LNCAP (cell line): ENCODE data around the gene SIAH2.

Experiments used
- TF ChIP-seq, protein P1 (sequence below): fragments of 450-650 bp; IDR thresholded peaks from 2 replicates; pipeline ENCODE4 v1.5.1; 2017; ENCODE audit warnings: mild to moderate bottlenecking

SIAH2 gene

DNA sequence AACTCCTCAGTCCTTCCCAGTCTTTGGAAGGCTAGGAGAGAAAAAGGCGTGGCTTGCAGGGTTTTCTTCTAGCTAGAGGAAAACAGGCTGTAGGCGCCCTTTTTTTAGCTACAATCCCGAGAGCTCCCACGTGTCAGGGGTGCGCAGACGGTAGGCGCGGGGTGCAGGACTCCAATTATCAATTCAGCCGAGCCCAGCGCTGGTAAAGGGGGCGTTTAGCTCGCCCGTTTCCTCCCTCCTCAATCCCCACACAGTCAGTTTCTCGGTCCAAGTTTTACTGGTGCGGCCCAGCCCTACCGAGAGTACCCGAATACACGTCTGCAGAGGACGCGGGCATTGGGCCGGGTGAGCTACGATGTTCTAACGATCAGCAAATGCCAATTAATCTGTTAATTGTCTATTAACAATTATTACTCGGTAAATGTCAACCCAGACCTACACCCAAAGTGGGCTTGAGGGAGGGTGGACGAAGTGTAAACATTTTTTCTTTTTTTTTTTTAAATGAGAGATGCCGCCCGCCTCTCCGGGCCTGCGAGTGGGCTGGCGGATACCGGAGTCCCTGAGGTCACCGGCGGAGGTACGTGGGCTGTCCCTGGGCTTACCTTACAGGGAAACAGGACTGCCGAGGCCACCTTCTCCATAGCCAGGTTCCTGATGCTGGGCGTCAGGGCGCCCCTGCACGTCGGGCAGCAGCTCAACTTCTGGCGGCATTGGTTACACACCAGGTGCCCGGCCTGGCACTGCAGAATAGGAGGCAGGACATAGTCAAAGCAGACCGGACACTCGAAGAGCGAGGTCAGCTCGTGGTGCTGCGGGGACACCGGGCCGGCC, 923 bp downstream of the SIAH2 start:
- TF ChIP-seq, protein P1, sequence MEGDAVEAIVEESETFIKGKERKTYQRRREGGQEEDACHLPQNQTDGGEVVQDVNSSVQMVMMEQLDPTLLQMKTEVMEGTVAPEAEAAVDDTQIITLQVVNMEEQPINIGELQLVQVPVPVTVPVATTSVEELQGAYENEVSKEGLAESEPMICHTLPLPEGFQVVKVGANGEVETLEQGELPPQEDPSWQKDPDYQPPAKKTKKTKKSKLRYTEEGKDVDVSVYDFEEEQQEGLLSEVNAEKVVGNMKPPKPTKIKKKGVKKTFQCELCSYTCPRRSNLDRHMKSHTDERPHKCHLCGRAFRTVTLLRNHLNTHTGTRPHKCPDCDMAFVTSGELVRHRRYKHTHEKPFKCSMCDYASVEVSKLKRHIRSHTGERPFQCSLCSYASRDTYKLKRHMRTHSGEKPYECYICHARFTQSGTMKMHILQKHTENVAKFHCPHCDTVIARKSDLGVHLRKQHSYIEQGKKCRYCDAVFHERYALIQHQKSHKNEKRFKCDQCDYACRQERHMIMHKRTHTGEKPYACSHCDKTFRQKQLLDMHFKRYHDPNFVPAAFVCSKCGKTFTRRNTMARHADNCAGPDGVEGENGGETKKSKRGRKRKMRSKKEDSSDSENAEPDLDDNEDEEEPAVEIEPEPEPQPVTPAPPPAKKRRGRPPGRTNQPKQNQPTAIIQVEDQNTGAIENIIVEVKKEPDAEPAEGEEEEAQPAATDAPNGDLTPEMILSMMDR, result no peak

DNA sequence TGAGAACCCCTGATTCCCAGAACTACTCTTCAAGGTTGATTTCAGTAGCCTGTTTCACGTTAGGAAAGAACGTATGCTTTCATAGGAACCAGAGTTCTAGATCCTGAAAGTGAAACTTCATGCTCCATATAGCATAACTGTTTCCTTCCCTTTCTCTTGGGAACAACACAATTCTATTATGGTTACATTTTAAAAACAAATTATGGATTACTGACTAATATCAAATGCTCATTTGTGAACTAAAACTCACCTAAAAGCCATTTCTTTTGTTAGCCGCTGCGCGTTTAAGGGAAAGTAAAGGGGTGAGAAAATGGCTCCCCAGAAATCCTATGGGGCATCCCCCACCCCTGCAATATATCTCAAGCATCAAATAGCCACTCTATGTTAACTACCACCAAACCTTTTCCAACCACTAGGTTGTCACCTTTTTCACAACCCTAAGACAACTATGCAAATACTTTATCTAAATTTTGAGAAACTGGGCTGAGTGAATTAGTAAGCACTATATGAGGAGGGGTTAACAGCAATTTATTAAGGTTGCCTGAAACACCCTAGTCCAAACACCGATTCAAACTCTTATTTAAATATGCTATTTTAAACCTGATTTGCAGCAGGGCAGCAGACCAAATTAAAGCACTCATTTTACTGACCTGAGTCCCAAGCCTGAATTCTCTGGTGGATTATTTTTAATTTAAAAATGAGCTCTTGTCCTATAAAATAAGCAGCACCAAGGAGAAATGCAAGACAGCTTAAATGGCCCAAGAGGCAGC, 2.4 kb downstream of the SIAH2 start:
- TF ChIP-seq, protein P1, result no peak

DNA sequence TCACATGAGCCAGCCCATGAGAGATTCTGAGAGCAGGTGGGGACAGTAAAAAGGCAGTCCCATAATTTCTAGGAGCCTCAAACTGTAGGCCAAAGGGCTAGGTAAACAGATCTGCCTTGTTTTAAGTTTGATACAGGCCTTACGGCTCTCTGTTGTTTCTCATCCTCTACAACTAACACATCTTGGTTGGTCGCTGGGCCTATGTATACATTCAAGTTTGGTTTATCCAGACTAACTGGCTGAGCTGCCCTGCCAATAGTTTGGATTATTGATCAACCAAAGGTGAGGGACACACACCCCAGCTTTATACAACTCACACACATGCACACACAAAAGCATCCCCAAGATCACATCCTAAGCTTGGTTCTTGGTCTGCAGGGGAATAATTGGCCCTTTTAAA, 3.0 kb downstream of the SIAH2 start:
- TF ChIP-seq, protein P1, result no peak

DNA sequence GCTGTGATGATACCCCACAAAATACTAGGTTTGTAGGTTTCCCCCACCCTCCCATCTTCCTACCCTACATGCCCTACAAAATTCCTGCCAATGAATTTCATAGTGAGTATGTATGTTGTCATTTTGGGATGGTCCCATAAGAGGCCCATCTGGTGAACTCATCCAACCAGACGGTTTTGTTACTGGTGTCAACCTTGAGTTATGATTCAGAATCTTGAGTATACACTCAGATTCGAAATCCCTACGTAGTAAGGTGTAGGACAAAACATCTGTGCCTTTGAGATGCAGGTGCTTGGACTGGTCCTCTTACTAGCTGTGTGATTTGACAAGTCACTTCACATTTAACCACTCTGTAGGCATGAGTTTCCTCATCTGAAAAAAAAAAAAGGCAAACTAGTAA, 3.6 kb downstream of the SIAH2 start:
- TF ChIP-seq, protein P1, result no peak

DNA sequence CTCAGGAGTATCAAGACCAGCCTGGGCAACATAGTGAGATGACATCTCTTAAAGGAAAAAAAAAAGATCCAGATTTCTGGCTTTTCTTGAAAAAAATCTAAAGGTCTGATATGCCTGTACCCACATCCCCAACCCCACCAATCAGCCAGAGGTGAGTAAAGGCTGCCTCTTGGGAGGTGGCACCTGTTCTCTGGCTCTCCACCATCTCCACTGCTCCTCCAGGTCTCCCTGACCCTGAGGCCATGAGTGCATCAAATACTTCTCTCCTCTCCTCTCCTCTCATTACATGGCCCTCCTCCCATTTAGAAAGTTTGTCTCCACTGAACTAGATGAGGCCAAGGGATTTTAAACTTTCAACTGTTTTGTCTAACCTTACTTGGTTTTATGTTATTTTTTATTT, 5.2 kb downstream of the SIAH2 start:
- TF ChIP-seq, protein P1, result no peak

DNA sequence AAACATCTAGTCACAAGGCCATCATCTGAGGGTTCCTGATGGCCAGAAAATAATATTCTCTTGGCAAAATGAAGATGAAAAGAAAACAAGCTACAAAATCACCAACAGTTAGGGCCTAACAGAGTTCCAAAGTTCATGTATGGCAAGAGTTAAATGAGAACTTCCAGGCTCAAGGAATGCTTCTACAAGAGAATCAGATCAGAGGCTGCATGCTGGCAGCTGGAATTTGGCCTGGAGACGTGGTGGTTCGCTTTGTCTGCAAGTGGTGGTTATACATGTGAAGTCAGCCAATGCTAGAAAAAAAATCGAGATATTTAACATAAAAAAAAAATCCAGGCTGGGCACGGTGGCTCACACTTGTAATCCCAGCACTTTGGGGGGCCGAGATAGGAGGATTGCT, 5.6 kb downstream of the SIAH2 start:
- TF ChIP-seq, protein P1, result no peak

DNA sequence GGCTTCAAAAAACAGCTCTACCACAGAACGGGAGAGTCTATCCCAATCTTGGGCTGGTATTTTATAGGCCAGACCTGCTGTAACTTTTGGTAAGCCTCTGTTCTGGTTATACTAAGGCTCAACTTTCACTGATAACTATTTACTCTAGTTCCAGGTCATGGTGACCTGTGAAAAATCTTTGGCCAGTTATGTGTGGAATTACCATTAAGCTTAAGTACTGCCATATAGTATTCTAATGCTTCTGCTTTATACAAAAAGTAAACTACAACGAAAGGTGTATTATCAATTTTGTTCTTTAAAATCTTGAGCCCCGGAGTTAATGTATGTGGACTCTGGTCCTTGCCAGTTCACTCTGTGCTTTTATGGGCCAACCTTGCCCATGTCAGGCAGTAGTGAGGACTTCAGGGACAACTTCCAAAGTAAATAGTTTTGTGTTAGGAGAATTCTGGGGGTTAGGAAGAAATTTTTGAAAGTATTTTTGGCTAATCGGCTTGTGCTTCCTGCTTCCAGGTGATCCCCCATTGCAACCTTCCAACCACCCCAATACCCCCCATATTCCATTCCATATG, 6.4 kb downstream of the SIAH2 start:
- TF ChIP-seq, protein P1, result no peak
